A204.1 (cell line): Measurements from ENCODE around the gene NCOA7.
"Not testable (repeated sequence)": the region's sequence is repeated elsewhere in the genome, so short reads cannot be mapped to it uniquely, and the experiment has no call there.

Experiments used
- FAIRE-seq: peaks from 2 replicates; lab custom pipeline; 2012; peaks lifted over from hg19 to GRCh38; lab: Jason Lieb, UNC

NCOA7 gene

GRCh38 chr6:125836466-125836865, 45.7 kb downstream of the NCOA7 start:
- FAIRE-seq: no peak

- no peak for FAIRE-seq
Observed at GRCh38 chr6:125839471-125839870, 48.7 kb downstream of the NCOA7 start.

- FAIRE-seq: peak; percentile 88
Observed at GRCh38 chr6:125839879-125840278, 49.1 kb downstream of the NCOA7 start.

- no peak for FAIRE-seq
Observed at GRCh38 chr6:125841356-125842090, 50.8 kb downstream of the NCOA7 start.

- no peak for FAIRE-seq
Observed at GRCh38 chr6:125842091-125842626, 51.4 kb downstream of the NCOA7 start.

GRCh38 chr6:125843593-125843992, 52.8 kb downstream of the NCOA7 start:
- FAIRE-seq: no peak

GRCh38 chr6:125844989-125845388, 54.2 kb downstream of the NCOA7 start:
- FAIRE-seq: no peak

GRCh38 chr6:125846292-125847024, 55.7 kb downstream of the NCOA7 start:
- no peak for FAIRE-seq

GRCh38 chr6:125848286-125848685, 57.5 kb downstream of the NCOA7 start:
- FAIRE-seq: not testable (repeated sequence)

- no peak for FAIRE-seq
Observed at GRCh38 chr6:125850361-125850760, 59.6 kb downstream of the NCOA7 start.

- FAIRE-seq: no peak
Observed at GRCh38 chr6:125852587-125852986, 61.8 kb downstream of the NCOA7 start.

- no peak for FAIRE-seq
Observed at GRCh38 chr6:125853168-125853567, 62.4 kb downstream of the NCOA7 start.

- no peak for FAIRE-seq
Observed at GRCh38 chr6:125853756-125854155, 63.0 kb downstream of the NCOA7 start.

- no peak for FAIRE-seq
Observed at GRCh38 chr6:125854355-125854754, 63.6 kb downstream of the NCOA7 start.

- FAIRE-seq: no peak
Observed at GRCh38 chr6:125855783-125856182, 65.0 kb downstream of the NCOA7 start.

- FAIRE-seq: no peak
Observed at GRCh38 chr6:125857846-125858245, 67.1 kb downstream of the NCOA7 start.

- peak; percentile 58 for FAIRE-seq
Observed at GRCh38 chr6:125858427-125859320, 67.9 kb downstream of the NCOA7 start.

- no peak for FAIRE-seq
Observed at GRCh38 chr6:125859727-125860126, 69.0 kb downstream of the NCOA7 start.

GRCh38 chr6:125863023-125863422, 72.3 kb downstream of the NCOA7 start:
- no peak for FAIRE-seq

- no peak for FAIRE-seq
Observed at GRCh38 chr6:125865015-125865414, 74.3 kb downstream of the NCOA7 start.

- FAIRE-seq: no peak
Observed at GRCh38 chr6:125866433-125866832, 75.7 kb downstream of the NCOA7 start.

- FAIRE-seq: no peak
Observed at GRCh38 chr6:125867483-125867942, 76.8 kb downstream of the NCOA7 start.
